22Rv1 (cell line): Measurements from ENCODE around the gene NAV2.

Experiments
- ZFX ChIP-seq: fragments of 450-650 bp; IDR thresholded peaks from 2 replicates; pipeline ENCODE4 v1.6.1; 2017; ENCODE audit warnings: antibody characterized with exemption, borderline replicate concordance
- TF ChIP-seq, protein P1 (sequence below): fragments of 450-650 bp; IDR thresholded peaks from 2 replicates; pipeline ENCODE4 v1.5.1; 2017; ENCODE audit warnings: mild to moderate bottlenecking

GRCh38 chr11:20045098-20045688 lies 332.6 kb downstream of the NAV2 start:
- TF ChIP-seq, protein P1, sequence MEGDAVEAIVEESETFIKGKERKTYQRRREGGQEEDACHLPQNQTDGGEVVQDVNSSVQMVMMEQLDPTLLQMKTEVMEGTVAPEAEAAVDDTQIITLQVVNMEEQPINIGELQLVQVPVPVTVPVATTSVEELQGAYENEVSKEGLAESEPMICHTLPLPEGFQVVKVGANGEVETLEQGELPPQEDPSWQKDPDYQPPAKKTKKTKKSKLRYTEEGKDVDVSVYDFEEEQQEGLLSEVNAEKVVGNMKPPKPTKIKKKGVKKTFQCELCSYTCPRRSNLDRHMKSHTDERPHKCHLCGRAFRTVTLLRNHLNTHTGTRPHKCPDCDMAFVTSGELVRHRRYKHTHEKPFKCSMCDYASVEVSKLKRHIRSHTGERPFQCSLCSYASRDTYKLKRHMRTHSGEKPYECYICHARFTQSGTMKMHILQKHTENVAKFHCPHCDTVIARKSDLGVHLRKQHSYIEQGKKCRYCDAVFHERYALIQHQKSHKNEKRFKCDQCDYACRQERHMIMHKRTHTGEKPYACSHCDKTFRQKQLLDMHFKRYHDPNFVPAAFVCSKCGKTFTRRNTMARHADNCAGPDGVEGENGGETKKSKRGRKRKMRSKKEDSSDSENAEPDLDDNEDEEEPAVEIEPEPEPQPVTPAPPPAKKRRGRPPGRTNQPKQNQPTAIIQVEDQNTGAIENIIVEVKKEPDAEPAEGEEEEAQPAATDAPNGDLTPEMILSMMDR, result no peak
- no peak for TF ChIP-seq ZFX
